ENCODE results near the gene NFE2. TPM values are rescaled to one million over a fixed set of nuclear protein-coding genes. Genes with fewer than 3 reads are reported as not detected.

NFE2 gene
- total RNA-seq, 1 donor from 2014 or later, result not detected

- Histone ChIP-seq H3K4me1 (peaks cover 65% of the 10 kb centered on the region), H3K27ac (peak within 1 kb of the TSS; percentile 84), H3K27me3 (no peaks in the 10 kb centered on the region), H3K36me3 (peaks cover 4 to 36% of the 10 kb centered on the region in 2 donors), H3K4me3 (peak within 1 kb of the TSS; percentile 62 to 84), H3K9me3 (no peaks in the 10 kb centered on the region)
- intact Hi-C loops (cut with DNase I), result loop anchor here (5.0 kb wide), 1 partner anchor 77 kb away; no protein-coding TSS in a partner anchor
- peak in 1 of 2 donors; percentile 100 for DNase-seq (ENCODE audit: extremely low spot score in 2 of 2)
- TF ChIP-seq POLR2A (IDR thresholded peaks at IDR 0.05), result peak; percentile 90 to 100
- TF ChIP-seq CTCF (IDR thresholded peaks at IDR 0.05), result no peak
- peak; percentile 7 to 92 for TF ChIP-seq POLR2AphosphoS5 (IDR thresholded peaks at IDR 0.05; ENCODE audit: insufficient read depth in 1 of 2, low read depth in 1 of 2)
These were observed 20.2 kb downstream of the NFE2 start, which contains the start of gene HNRNPA1 for GRCh38 chr12:54280468-54281260. HNRNPA1 (plus strand) TSS chr12:54280726; CDS start chr12:54280808, 82 bp downstream.

GRCh38 chr12:54279632-54280467 lies 21.0 kb downstream of the NFE2 start, which contains the start of gene CBX5:
CBX5 (minus strand) TSS chr12:54280122; CDS start chr12:54257650, 22,472 bp downstream.
- TF ChIP-seq CTCF (IDR thresholded peaks at IDR 0.05) (no peak), POLR2AphosphoS5 (IDR thresholded peaks at IDR 0.05; ENCODE audit: insufficient read depth in 1 of 2, low read depth in 1 of 2) (peak; percentile 93 to 94), POLR2A (IDR thresholded peaks at IDR 0.05) (peak in 1 of 2 donors; percentile 84)
- H3K27ac ChIP-seq, result peak within 1 kb of the TSS; percentile 84
- H3K9me3 ChIP-seq, result no peaks in the 10 kb centered on the region
- peaks cover 60% of the 10 kb centered on the region for H3K4me1 ChIP-seq
- intact Hi-C loops (cut with DNase I), result loop anchor here (5.0 kb wide), 1 partner anchor 77 kb away; no protein-coding TSS in a partner anchor
- H3K36me3 ChIP-seq, result peaks cover 4 to 29% of the 10 kb centered on the region in 2 donors
- peak in 1 of 2 donors; percentile 100 for DNase-seq (ENCODE audit: extremely low spot score in 2 of 2)
- H3K4me3 ChIP-seq, result peak within 1 kb of the TSS; percentile 62 to 84
- no peaks in the 10 kb centered on the region for H3K27me3 ChIP-seq

GRCh38 chr12:54279227-54279631 lies 21.6 kb downstream of the NFE2 start:
- intact Hi-C loops (cut with DNase I), result no loop called here
- H3K4me3 ChIP-seq, result peak overlapping the region; percentile 62 to 84
- TF ChIP-seq POLR2A (IDR thresholded peaks at IDR 0.05) (no peak), CTCF (IDR thresholded peaks at IDR 0.05) (no peak), POLR2AphosphoS5 (IDR thresholded peaks at IDR 0.05; ENCODE audit: insufficient read depth in 1 of 2, low read depth in 1 of 2) (no peak)
- H3K27ac ChIP-seq, result peak overlapping the region; percentile 84
- H3K9me3 ChIP-seq, result no peaks in the 10 kb centered on the region
- H3K27me3 ChIP-seq, result no peaks in the 10 kb centered on the region
- no peak for DNase-seq (ENCODE audit: extremely low spot score in 2 of 2)
- H3K4me1 ChIP-seq, result peaks cover 54% of the 10 kb centered on the region
- peaks cover 4 to 23% of the 10 kb centered on the region in 2 donors for H3K36me3 ChIP-seq

GRCh38 chr12:54277823-54278276 lies 23.0 kb downstream of the NFE2 start:
- Histone ChIP-seq H3K4me3 (peak overlapping the region in 1 of 2 donors; percentile 84), H3K27ac (peak overlapping the region; percentile 84)

More at GRCh38 chr12:54277823-54278276, 23.0 kb downstream of the NFE2 start:
- TF ChIP-seq CTCF (IDR thresholded peaks at IDR 0.05), result no peak
- intact Hi-C loops (cut with DNase I), result no loop called here
- DNase-seq (ENCODE audit: extremely low spot score in 2 of 2), result no peak
- H3K36me3 ChIP-seq, result peaks cover 4 to 17% of the 10 kb centered on the region in 2 donors
- peaks cover 41% of the 10 kb centered on the region for H3K4me1 ChIP-seq
- no peaks in the 10 kb centered on the region for H3K27me3 ChIP-seq
- H3K9me3 ChIP-seq, result no peaks in the 10 kb centered on the region
